T-helper 2 cell treated with Interferon-gamma antibody and Interleukin-4, amounts not matched to agents 100 ng/mL and 5 ng/mL, for 36 hours (primary cell): ENCODE data around the gene SESN1. TPM values are rescaled to one million over a fixed set of nuclear protein-coding genes. Genes with fewer than 3 reads are reported as not detected.

Source experiments
- intact Hi-C: fragments of 100-400 bp; cut with micrococcal nuclease; formaldehyde crosslinking; loops from one replicate; pipeline ENCODE4 v1.15.1; 2023
- total RNA-seq: library from RNA; stranded (reverse); gene quantifications from 2 replicates; pipeline ENCODE4 v1.2.3, GENCODE V29; 2022

Gene SESN1
- total RNA-seq, 1 donor from 2014 or later, result 14.4 TPM

DNA sequence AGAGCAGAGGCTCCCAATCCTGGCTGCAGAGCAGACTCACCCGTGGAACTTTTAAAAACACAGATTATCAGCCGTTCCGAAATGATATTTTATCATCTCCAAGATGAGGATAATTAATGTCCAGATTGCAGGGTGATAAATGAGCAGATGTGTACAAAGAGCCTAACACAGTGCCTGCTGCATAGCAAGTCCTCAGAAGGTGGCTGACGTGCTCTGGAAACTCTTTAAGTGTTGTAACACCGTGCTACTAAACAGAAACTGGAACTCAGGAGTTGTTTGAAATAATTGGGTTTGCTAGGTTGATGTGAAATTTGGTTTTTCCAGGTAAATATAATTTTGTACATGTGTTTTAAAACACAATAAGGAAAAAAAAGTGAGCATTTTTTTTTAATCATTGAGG, 128.4 kb downstream of the SESN1 start:
- intact Hi-C loops, result no loop called here

DNA sequence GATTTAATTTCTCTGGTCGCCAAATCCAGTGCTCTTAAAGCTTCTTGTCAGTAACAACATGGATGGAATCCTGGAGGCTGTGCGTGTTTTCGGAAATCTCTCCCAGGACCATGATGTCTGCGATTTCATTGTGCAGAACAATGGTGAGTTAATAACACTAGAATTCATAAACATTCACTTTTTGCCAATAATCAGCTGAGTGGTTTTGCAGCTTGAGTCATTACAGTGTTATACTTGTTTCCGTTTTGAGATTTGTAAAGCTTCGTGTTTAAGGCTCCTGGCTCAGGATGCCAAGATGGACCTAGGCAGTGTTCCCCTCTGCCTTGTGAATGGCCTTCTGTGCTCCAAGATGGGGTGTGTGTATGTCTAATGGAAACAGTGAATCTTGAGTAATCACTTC, 132.7 kb downstream of the SESN1 start:
- intact Hi-C loops, result no loop called here

GRCh38 chr6:108961077-108961476, 133.6 kb downstream of the SESN1 start:
- intact Hi-C loops, result no loop called here

DNA sequence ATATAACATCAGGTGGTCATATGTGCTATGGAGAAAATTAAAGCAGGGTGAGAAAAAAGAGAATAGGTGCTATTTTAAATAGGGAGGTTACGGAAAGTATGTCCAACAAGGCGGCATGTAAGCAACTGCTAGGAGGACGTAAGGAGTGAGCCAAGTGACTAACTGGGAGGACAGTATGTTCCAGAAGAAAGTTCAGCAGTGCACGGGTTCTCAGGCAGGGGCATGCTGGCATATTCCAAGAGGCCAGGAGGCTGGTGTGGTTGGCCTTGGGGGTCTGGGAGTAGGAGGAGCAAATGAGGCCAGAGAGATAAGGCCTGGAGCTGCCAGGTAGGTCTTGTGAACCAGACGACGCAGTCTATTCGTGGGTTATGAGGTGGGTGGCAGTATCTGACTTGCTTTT, 134.0 kb downstream of the SESN1 start:
- intact Hi-C loops, result no loop called here

GRCh38 chr6:108959972-108960582, 134.6 kb downstream of the SESN1 start:
- intact Hi-C loops, result no loop called here

GRCh38 chr6:108958900-108959770, 135.5 kb downstream of the SESN1 start:
- intact Hi-C loops, result no loop called here

DNA sequence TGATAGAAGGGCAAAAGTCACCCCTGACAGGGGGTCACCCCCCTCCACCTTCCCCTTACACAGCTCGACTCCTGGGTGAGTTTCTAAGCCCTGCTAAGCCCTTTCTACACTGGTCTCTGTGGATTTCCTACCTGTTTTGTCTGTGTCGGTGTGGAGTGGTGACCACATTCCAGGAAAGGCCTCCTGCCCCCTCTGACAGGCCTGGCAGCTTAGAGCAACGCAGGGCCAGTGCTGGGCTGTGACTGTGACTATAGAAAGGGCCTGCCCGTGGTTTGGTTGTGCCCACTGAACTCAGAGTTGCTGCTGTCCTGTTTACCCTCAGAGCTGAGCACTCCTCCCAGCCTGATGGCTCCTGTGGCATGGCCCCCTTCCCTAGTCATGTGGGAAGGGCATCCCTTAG, 137.4 kb downstream of the SESN1 start:
- intact Hi-C loops, result no loop called here

- intact Hi-C loops, result no loop called here
These were observed 139.2 kb downstream of the SESN1 start for GRCh38 chr6:108955329-108955949.

GRCh38 chr6:108953681-108954080, 141.0 kb downstream of the SESN1 start:
- intact Hi-C loops, result no loop called here

GRCh38 chr6:108952776-108953486, 141.7 kb downstream of the SESN1 start:
- intact Hi-C loops, result no loop called here

DNA sequence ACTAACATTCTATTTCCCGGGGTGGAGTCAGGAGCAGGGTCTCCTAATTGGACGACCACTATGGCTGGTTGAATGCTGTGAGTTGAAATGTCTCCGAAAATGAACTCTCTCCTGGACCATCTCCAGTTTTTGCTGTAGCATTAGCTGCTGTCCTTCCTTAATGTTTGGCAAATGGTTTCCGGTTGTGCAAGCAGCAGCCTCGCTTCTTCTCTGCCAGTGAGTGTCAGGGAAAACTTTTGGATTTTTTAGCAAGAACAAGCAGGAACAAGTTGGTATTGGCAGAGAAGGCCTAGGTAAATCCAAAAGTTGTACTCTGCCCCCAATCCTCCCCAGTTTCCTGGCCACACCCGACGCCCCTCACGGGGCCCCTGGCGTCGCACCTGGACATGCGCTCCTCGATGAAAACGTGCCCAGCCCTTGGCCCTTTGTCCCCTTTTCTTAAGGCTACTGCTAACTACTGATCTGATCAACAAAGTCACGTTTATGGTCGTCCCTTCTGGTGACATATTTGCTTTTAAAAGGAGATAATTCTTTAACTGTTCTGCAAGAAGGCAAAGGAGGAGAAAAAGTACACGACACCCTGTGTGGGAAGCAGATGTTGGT, 143.2 kb downstream of the SESN1 start:
- intact Hi-C loops, result no loop called here

GRCh38 chr6:108948181-108948661, 146.4 kb downstream of the SESN1 start:
- intact Hi-C loops, result no loop called here

- intact Hi-C loops, result no loop called here
These were observed 147.4 kb downstream of the SESN1 start for GRCh38 chr6:108947114-108947854.

- intact Hi-C loops, result no loop called here
These were observed 148.0 kb downstream of the SESN1 start for GRCh38 chr6:108946695-108947094.

DNA sequence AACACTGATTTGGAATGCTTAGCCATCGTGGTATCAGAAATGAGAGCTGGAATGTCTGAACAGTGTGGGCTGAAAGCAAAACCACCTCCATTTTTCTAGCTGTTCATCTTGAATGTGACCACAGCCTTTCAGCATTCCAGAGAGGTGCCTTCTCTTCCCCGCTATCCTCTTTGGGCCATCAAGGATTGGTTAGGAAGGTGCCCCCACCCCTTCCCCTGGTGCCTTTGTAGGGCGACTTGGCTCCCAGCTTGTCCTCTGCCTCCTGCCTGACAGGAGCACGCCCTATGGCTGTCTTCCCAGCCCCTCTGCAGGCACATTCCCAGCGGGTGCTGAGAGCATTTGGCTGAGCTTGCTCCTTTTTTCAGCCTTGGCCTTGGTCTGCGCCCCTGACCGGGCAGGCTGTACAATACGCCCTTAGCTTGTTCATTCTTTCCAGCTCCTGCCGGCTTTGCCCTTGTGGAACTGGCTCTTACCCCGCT, 148.9 kb downstream of the SESN1 start:
- intact Hi-C loops, result no loop called here

DNA sequence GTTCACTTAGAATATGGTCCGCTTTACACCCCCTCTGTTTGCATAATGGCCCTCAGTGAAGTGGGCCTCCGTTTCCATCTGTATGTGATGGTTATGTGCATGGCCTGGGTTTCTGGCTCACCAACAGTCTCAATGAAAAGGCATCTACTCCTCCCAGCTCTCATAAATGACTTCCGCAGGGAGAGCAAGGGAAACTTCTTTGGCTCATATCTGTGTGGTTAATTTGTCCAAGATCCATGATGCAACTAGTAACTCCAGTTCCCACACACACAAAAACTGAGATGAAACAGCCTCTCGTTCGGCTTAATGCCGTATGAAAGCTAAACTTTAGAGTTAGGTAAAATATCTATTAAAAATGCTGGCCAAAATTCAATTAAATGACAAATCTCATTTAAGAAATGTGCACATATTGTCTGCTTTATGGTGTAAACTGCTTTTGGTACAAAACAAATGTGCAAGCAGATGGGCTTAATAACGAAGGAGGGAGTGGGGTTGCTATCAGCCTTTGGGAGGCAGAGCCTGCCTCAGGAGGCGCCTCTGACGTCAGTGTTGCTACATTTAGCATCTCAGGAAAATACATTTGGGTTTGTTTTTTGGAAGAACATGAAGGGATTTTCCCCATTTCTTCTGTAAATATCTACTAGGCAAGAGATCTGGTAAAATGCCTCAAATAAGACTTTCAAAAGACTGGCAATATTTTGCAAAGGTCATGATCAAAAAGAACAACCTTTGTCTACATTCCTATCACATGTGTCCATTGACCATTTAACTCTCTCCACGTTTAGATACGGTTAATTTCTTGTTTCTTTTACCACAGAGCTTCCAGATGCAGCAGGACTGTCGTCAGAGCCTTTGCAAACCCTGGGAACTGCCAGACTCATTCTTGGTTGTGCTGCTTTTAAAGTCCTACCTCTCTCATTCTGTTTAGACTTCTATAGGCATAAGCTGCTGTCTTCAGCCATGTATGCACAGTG, 149.7 kb downstream of the SESN1 start:
- intact Hi-C loops, result loop anchor here (5.0 kb wide), 3 partner anchors 127 to 437 kb away; partner anchors contain the start of gene CD164

- intact Hi-C loops, result loop anchor here (5.0 kb wide), 3 partner anchors 128 to 438 kb away; partner anchors contain the start of gene CD164
These were observed 150.6 kb downstream of the SESN1 start for GRCh38 chr6:108944071-108944470.

GRCh38 chr6:108942556-108943492, 151.8 kb downstream of the SESN1 start:
- intact Hi-C loops, result loop anchor here (1.0 to 5.0 kb wide), 5 partner anchors 46 to 439 kb away; partner anchors contain the start of gene CD164
